ENCODE data around the gene TP53. TPM values are rescaled to one million over a fixed set of nuclear protein-coding genes. Genes with fewer than 3 reads are reported as not detected.

The TP53 gene
- total and polyA plus RNA-seq, 9 of the 15 experiments (the other 6 are each of a cell fraction or from before 2014, with no cell fraction given), result 2.8 to 14.0 (median 7.1) TPM

DNA sequence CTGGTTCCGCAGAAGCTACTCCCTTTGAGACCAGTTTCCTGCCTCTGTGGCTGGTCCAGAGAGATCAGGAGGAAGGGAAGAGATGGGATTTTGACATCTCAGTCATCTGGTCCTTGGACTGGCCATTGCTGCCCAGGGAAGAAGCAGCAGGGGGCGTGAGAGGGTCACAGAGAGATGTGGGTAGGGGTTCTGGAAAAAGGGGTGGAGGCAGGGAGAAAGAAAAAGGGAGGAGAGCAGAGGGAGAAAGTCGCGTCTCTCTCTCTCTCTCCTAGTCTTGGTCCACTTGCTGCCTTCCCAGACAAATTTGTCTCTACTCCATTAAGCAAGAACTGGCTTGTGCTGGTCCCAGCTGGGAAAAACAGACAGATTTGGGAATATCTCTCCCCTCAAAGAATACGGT, 52.9 kb downstream of the TP53 start (continued):
- TF ChIP-seq, protein P1, sequence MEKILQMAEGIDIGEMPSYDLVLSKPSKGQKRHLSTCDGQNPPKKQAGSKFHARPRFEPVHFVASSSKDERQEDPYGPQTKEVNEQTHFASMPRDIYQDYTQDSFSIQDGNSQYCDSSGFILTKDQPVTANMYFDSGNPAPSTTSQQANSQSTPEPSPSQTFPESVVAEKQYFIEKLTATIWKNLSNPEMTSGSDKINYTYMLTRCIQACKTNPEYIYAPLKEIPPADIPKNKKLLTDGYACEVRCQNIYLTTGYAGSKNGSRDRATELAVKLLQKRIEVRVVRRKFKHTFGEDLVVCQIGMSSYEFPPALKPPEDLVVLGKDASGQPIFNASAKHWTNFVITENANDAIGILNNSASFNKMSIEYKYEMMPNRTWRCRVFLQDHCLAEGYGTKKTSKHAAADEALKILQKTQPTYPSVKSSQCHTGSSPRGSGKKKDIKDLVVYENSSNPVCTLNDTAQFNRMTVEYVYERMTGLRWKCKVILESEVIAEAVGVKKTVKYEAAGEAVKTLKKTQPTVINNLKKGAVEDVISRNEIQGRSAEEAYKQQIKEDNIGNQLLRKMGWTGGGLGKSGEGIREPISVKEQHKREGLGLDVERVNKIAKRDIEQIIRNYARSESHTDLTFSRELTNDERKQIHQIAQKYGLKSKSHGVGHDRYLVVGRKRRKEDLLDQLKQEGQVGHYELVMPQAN (IDR thresholded peaks at IDR 0.05; ENCODE audit: borderline replicate concordance), result no peak
- TF ChIP-seq, protein P2, sequence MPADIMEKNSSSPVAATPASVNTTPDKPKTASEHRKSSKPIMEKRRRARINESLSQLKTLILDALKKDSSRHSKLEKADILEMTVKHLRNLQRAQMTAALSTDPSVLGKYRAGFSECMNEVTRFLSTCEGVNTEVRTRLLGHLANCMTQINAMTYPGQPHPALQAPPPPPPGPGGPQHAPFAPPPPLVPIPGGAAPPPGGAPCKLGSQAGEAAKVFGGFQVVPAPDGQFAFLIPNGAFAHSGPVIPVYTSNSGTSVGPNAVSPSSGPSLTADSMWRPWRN (IDR thresholded peaks at IDR 0.05; ENCODE audit: low read depth), result no peak
- no peak for TF ChIP-seq MEF2A (IDR thresholded peaks at IDR 0.05; ENCODE audit: control insufficient read depth, low read depth, low read length)
- TF ChIP-seq, protein P3, sequence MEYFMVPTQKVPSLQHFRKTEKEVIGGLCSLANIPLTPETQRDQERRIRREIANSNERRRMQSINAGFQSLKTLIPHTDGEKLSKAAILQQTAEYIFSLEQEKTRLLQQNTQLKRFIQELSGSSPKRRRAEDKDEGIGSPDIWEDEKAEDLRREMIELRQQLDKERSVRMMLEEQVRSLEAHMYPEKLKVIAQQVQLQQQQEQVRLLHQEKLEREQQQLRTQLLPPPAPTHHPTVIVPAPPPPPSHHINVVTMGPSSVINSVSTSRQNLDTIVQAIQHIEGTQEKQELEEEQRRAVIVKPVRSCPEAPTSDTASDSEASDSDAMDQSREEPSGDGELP (CRISPR knock-in tag; IDR thresholded peaks at IDR 0.05; ENCODE audit: borderline replicate concordance), result peak; percentile 59
- TF ChIP-seq GATAD2A (IDR thresholded peaks at IDR 0.05), result no peak
- no peak for TF ChIP-seq ETV5 (CRISPR knock-in tag; IDR thresholded peaks at IDR 0.05; ENCODE audit: low read depth)
- no peak for TF ChIP-seq NFIC (IDR thresholded peaks at IDR 0.05)
- no peak for TF ChIP-seq DMBX1 (CRISPR knock-in tag; IDR thresholded peaks at IDR 0.05; ENCODE audit: borderline replicate concordance)
- TF ChIP-seq, protein P4, sequence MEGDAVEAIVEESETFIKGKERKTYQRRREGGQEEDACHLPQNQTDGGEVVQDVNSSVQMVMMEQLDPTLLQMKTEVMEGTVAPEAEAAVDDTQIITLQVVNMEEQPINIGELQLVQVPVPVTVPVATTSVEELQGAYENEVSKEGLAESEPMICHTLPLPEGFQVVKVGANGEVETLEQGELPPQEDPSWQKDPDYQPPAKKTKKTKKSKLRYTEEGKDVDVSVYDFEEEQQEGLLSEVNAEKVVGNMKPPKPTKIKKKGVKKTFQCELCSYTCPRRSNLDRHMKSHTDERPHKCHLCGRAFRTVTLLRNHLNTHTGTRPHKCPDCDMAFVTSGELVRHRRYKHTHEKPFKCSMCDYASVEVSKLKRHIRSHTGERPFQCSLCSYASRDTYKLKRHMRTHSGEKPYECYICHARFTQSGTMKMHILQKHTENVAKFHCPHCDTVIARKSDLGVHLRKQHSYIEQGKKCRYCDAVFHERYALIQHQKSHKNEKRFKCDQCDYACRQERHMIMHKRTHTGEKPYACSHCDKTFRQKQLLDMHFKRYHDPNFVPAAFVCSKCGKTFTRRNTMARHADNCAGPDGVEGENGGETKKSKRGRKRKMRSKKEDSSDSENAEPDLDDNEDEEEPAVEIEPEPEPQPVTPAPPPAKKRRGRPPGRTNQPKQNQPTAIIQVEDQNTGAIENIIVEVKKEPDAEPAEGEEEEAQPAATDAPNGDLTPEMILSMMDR (IDR thresholded peaks at IDR 0.05 in 2 of 3, conservative IDR thresholded peaks at IDR 0.05 in 1 of 3; ENCODE audit: insufficient read depth in 2 of 3, low read depth in 1 of 3, low read length in 3 of 3), result peak; percentile 74 to 86 (median 74)
- TF ChIP-seq, protein P5, sequence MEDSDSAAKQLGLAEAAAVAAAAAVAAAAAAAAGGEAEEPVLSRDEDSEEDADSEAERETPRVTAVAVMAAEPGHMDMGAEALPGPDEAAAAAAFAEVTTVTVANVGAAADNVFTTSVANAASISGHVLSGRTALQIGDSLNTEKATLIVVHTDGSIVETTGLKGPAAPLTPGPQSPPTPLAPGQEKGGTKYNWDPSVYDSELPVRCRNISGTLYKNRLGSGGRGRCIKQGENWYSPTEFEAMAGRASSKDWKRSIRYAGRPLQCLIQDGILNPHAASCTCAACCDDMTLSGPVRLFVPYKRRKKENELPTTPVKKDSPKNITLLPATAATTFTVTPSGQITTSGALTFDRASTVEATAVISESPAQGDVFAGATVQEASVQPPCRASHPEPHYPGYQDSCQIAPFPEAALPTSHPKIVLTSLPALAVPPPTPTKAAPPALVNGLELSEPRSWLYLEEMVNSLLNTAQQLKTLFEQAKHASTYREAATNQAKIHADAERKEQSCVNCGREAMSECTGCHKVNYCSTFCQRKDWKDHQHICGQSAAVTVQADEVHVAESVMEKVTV (CRISPR knock-in tag; IDR thresholded peaks at IDR 0.05), result peak; percentile 50; the same call in 1 of the 2 replicates
- no peak for TF ChIP-seq ARHGAP35 (IDR thresholded peaks at IDR 0.05; ENCODE audit: partially characterized antibody)
- TF ChIP-seq ZC3H8 (IDR thresholded peaks at IDR 0.05), result no peak
- no peak for TF ChIP-seq SUPT5H (IDR thresholded peaks at IDR 0.05)
- TF ChIP-seq, protein P6, sequence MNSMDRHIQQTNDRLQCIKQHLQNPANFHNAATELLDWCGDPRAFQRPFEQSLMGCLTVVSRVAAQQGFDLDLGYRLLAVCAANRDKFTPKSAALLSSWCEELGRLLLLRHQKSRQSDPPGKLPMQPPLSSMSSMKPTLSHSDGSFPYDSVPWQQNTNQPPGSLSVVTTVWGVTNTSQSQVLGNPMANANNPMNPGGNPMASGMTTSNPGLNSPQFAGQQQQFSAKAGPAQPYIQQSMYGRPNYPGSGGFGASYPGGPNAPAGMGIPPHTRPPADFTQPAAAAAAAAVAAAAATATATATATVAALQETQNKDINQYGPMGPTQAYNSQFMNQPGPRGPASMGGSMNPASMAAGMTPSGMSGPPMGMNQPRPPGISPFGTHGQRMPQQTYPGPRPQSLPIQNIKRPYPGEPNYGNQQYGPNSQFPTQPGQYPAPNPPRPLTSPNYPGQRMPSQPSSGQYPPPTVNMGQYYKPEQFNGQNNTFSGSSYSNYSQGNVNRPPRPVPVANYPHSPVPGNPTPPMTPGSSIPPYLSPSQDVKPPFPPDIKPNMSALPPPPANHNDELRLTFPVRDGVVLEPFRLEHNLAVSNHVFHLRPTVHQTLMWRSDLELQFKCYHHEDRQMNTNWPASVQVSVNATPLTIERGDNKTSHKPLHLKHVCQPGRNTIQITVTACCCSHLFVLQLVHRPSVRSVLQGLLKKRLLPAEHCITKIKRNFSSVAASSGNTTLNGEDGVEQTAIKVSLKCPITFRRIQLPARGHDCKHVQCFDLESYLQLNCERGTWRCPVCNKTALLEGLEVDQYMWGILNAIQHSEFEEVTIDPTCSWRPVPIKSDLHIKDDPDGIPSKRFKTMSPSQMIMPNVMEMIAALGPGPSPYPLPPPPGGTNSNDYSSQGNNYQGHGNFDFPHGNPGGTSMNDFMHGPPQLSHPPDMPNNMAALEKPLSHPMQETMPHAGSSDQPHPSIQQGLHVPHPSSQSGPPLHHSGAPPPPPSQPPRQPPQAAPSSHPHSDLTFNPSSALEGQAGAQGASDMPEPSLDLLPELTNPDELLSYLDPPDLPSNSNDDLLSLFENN (IDR thresholded peaks at IDR 0.05; ENCODE audit: low read depth in 2 of 2, low read length in 2 of 2), result no peak
- TF ChIP-seq ARID2 (IDR thresholded peaks at IDR 0.05), result peak; percentile 72
- TF ChIP-seq GABPA (tag; conservative IDR thresholded peaks at IDR 0.05; ENCODE audit: low read depth), result no peak
- TF ChIP-seq, protein P7, sequence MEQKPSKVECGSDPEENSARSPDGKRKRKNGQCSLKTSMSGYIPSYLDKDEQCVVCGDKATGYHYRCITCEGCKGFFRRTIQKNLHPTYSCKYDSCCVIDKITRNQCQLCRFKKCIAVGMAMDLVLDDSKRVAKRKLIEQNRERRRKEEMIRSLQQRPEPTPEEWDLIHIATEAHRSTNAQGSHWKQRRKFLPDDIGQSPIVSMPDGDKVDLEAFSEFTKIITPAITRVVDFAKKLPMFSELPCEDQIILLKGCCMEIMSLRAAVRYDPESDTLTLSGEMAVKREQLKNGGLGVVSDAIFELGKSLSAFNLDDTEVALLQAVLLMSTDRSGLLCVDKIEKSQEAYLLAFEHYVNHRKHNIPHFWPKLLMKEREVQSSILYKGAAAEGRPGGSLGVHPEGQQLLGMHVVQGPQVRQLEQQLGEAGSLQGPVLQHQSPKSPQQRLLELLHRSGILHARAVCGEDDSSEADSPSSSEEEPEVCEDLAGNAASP (IDR thresholded peaks at IDR 0.05), result no peak
